Neural cell (in vitro differentiated cells): ENCODE results near the gene PABPC3.

Experiments used
- EP300 ChIP-seq: fragments of 450-650 bp; conservative IDR thresholded peaks from 2 replicates; pipeline ENCODE4 v1.6.1; 2014; ENCODE audit warnings: antibody characterized with exemption, mild to moderate bottlenecking, moderate library complexity; ENCODE audit not compliant: poor library complexity, severe bottlenecking
- EZH2 ChIP-seq: fragments of 200-600, 300-800 bp; shearing (Covaris generic), sonication (generic); IDR thresholded peaks from 2 replicates; pipeline ENCODE4 v1.6.1; 2014; ENCODE audit warnings: antibody characterized with exemption, low read length, borderline replicate concordance, mild to moderate bottlenecking; ENCODE audit not compliant: insufficient read depth, poor library complexity, severe bottlenecking
- MXI1 ChIP-seq: fragments of 450-650 bp; conservative IDR thresholded peaks from 2 replicates; pipeline ENCODE4 v1.6.1; 2014; ENCODE audit warnings: antibody characterized with exemption, mild to moderate bottlenecking; ENCODE audit not compliant: poor library complexity, severe bottlenecking
- POLR2AphosphoS5 ChIP-seq: IDR thresholded peaks from 2 replicates; pipeline ENCODE4 v1.6.1; 2012
- RAD21 ChIP-seq: fragments of 450-650 bp; conservative IDR thresholded peaks from 2 replicates; pipeline ENCODE4 v1.6.1; 2014; ENCODE audit warnings: antibody characterized with exemption, mild to moderate bottlenecking, moderate library complexity
- SMC3 ChIP-seq: fragments of 450-650 bp; conservative IDR thresholded peaks from 2 replicates; pipeline ENCODE4 v1.6.1; 2014; ENCODE audit warnings: antibody characterized with exemption, mild to moderate bottlenecking, moderate library complexity; ENCODE audit not compliant: poor library complexity
- TAF1 ChIP-seq: IDR thresholded peaks from 2 replicates; pipeline ENCODE4 v1.6.1; 2012; ENCODE audit warnings: low read depth
- TF ChIP-seq, protein P1 (sequence below): fragments of 450-650 bp; IDR thresholded peaks from 2 replicates; pipeline ENCODE4 v1.5.1; 2014; ENCODE audit warnings: antibody characterized with exemption, mild to moderate bottlenecking, moderate library complexity; ENCODE audit not compliant: poor library complexity, severe bottlenecking

DNA sequence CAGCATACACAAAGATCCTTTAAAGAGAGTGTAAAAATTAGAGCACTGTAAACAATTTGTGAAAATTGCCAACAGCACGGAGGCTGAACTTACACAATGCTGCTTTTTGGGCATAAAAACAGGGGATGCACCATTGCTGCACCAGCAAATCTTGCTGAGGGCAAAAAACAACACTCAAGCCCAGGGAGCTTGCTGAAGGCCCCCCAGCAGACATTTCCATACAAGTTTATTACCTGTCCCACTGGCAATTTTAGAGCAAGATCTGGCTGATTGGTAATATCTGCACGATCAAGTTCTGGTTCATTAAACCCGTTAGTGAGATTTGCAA is 41.8 kb downstream of the PABPC3 start:
- TF ChIP-seq, protein P1, sequence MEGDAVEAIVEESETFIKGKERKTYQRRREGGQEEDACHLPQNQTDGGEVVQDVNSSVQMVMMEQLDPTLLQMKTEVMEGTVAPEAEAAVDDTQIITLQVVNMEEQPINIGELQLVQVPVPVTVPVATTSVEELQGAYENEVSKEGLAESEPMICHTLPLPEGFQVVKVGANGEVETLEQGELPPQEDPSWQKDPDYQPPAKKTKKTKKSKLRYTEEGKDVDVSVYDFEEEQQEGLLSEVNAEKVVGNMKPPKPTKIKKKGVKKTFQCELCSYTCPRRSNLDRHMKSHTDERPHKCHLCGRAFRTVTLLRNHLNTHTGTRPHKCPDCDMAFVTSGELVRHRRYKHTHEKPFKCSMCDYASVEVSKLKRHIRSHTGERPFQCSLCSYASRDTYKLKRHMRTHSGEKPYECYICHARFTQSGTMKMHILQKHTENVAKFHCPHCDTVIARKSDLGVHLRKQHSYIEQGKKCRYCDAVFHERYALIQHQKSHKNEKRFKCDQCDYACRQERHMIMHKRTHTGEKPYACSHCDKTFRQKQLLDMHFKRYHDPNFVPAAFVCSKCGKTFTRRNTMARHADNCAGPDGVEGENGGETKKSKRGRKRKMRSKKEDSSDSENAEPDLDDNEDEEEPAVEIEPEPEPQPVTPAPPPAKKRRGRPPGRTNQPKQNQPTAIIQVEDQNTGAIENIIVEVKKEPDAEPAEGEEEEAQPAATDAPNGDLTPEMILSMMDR: no peak
- TF ChIP-seq TAF1 (no peak), EP300 (no peak), SMC3 (no peak), POLR2AphosphoS5 (no peak), RAD21 (no peak), MXI1 (no peak), EZH2 (no peak)
